ENCODE results near the gene MPZL1. TPM values are rescaled to one million over a fixed set of nuclear protein-coding genes. Genes with fewer than 3 reads are reported as not detected.

The MPZL1 gene
- total and polyA plus RNA-seq, 2 of the 13 experiments (the other 11 are each of a cell fraction or from before 2014, with no cell fraction given): 38.0 to 68.7 TPM

GRCh38 chr1:167721617-167722151, at the start of gene MPZL1 (continued):
- 0 out of 2 replicates have a peak, but pooled peaks have one; percentile 41 for TF ChIP-seq MIER3 (CRISPR knock-in tag; IDR thresholded peaks at IDR 0.05; ENCODE audit: borderline replicate concordance)
- TF ChIP-seq ZNF513 (CRISPR knock-in tag; conservative IDR thresholded peaks at IDR 0.05): no peak
- TF ChIP-seq SUZ12 (IDR thresholded peaks at IDR 0.05; ENCODE audit: low read depth, low read length): no peak
- TF ChIP-seq, protein P1, sequence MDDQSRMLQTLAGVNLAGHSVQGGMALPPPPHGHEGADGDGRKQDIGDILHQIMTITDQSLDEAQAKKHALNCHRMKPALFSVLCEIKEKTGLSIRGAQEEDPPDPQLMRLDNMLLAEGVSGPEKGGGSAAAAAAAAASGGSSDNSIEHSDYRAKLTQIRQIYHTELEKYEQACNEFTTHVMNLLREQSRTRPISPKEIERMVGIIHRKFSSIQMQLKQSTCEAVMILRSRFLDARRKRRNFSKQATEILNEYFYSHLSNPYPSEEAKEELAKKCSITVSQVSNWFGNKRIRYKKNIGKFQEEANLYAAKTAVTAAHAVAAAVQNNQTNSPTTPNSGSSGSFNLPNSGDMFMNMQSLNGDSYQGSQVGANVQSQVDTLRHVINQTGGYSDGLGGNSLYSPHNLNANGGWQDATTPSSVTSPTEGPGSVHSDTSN (CRISPR knock-in tag; IDR thresholded peaks at IDR 0.05; ENCODE audit: borderline replicate concordance): peak; percentile 86; the same call in 1 of the 2 replicates
- TF ChIP-seq MYNN (CRISPR knock-in tag; IDR thresholded peaks at IDR 0.05; ENCODE audit: low read depth): no peak
- TF ChIP-seq ISL2 (CRISPR knock-in tag; IDR thresholded peaks at IDR 0.05): no peak
- peak; percentile 62; the same call in 1 of the 2 replicates for TF ChIP-seq ZC3H13 (CRISPR knock-in tag; IDR thresholded peaks at IDR 0.05)
- TF ChIP-seq ZNF672 (CRISPR knock-in tag; IDR thresholded peaks at IDR 0.05): no peak
- TF ChIP-seq HHEX (CRISPR knock-in tag; IDR thresholded peaks at IDR 0.05): no peak
- TF ChIP-seq ZNF777 (CRISPR knock-in tag; IDR thresholded peaks at IDR 0.05): no peak
- TF ChIP-seq, protein P2, sequence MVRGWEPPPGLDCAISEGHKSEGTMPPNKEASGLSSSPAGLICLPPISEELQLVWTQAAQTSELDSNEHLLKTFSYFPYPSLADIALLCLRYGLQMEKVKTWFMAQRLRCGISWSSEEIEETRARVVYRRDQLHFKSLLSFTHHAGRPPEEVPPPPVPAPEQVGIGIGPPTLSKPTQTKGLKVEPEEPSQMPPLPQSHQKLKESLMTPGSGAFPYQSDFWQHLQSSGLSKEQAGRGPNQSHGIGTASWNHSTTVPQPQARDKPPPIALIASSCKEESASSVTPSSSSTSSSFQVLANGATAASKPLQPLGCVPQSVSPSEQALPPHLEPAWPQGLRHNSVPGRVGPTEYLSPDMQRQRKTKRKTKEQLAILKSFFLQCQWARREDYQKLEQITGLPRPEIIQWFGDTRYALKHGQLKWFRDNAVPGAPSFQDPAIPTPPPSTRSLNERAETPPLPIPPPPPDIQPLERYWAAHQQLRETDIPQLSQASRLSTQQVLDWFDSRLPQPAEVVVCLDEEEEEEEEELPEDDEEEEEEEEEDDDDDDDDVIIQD (CRISPR knock-in tag; IDR thresholded peaks at IDR 0.05; ENCODE audit: low read depth): no peak
- no peak for TF ChIP-seq ZKSCAN1 (IDR thresholded peaks at IDR 0.05; ENCODE audit: low read length)
- no peak for TF ChIP-seq ZNF343 (CRISPR knock-in tag; IDR thresholded peaks at IDR 0.05)
- no peak for TF ChIP-seq ZNF335 (CRISPR knock-in tag; IDR thresholded peaks at IDR 0.05)
- no peak for TF ChIP-seq SRF (IDR thresholded peaks at IDR 0.05; ENCODE audit: low read depth, low read length)
- TF ChIP-seq ZNF354B (CRISPR knock-in tag; IDR thresholded peaks at IDR 0.05): no peak
- TF ChIP-seq ZNF547 (CRISPR knock-in tag; IDR thresholded peaks at IDR 0.05): peak; percentile 37; the same call in 1 of the 2 replicates
- no peak for TF ChIP-seq ZNF230 (CRISPR knock-in tag; IDR thresholded peaks at IDR 0.05)
- TF ChIP-seq ZNF605 (CRISPR knock-in tag; IDR thresholded peaks at IDR 0.05): peak; percentile 78; the same call in 1 of the 2 replicates
- TF ChIP-seq NFKB2 (CRISPR knock-in tag; IDR thresholded peaks at IDR 0.05; ENCODE audit: borderline replicate concordance): no peak; the same call in 1 of the 2 replicates
- peak; percentile 29; the same call in 1 of the 2 replicates for TF ChIP-seq RXRB (CRISPR knock-in tag; IDR thresholded peaks at IDR 0.05; ENCODE audit: borderline replicate concordance)
- TF ChIP-seq, protein P3, sequence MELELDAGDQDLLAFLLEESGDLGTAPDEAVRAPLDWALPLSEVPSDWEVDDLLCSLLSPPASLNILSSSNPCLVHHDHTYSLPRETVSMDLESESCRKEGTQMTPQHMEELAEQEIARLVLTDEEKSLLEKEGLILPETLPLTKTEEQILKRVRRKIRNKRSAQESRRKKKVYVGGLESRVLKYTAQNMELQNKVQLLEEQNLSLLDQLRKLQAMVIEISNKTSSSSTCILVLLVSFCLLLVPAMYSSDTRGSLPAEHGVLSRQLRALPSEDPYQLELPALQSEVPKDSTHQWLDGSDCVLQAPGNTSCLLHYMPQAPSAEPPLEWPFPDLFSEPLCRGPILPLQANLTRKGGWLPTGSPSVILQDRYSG (CRISPR knock-in tag; IDR thresholded peaks at IDR 0.05): 0 out of 2 replicates have a peak, but pooled peaks have one; percentile 17
- 0 out of 2 replicates have a peak, but pooled peaks have one; percentile 72 for TF ChIP-seq POGK (CRISPR knock-in tag; conservative IDR thresholded peaks at IDR 0.05)
- TF ChIP-seq ZNF737 (CRISPR knock-in tag; IDR thresholded peaks at IDR 0.05; ENCODE audit: borderline replicate concordance): no peak
- no peak for TF ChIP-seq RFXANK (CRISPR knock-in tag; IDR thresholded peaks at IDR 0.05)
- TF ChIP-seq TBX2 (CRISPR knock-in tag; IDR thresholded peaks at IDR 0.05; ENCODE audit: borderline replicate concordance): no peak
